ENCODE data around the gene PRMT9. TPM values are rescaled to one million over a fixed set of nuclear protein-coding genes. Genes with fewer than 3 reads are reported as not detected.

Gene PRMT9
- total RNA-seq, 1 experiment from 2014 or later, result 8.6 TPM

DNA sequence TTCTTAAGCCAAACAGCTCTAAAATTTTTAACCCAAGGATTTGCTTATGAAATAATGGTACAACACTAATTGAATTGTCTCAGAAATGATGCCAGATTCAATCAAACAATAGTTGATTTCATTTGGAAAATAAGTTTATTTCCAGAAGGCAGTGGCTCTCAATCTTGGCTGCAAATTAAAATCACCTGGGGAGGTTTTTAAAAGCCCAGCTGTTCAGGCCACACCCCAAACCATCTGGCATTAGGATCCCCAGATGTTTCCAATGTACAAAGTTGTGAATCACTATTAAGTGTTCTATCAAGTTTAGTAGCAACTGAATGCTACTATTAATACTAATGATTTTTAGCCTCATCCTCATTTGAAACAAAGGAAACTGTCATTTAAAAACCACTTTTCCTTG, 44.6 kb downstream of the PRMT9 start:
- Mint-ChIP-seq H3K9me3 (ENCODE audit: unreplicated experiment) (no peaks in the 10 kb centered on the region), H3K4me1 (ENCODE audit: low read depth, unreplicated experiment) (no peaks in the 10 kb centered on the region), H3K27me3 (ENCODE audit: insufficient read depth, unreplicated experiment) (no peaks in the 10 kb centered on the region), H3K36me3 (ENCODE audit: insufficient read depth, unreplicated experiment) (peaks cover 32% of the 10 kb centered on the region), H3K4me3 (ENCODE audit: unreplicated experiment) (no peak overlapping the region), H3K27ac (ENCODE audit: unreplicated experiment) (no peak overlapping the region)
- no TSS peak for BruUV-seq (replicated peaks)
- ChIA-PET CTCF (no interaction called here), POLR2A (interaction anchor here (1.0 kb wide), 1 partner anchor 22 kb away, joined by 3 read pairs; the partner anchor contains the start of gene TMEM184C)
- no peaks in the 10 kb centered on the region for H3K36me3 ChIP-seq (ENCODE audit: control insufficient read depth, insufficient read depth, low read length)
- H3K4me3 ChIP-seq (ENCODE audit: low read depth, low read length), result no peak overlapping the region
- intact Hi-C loops (cut with micrococcal nuclease; ENCODE audit: unreplicated experiment), result no loop called here
- H3K27me3 ChIP-seq (replicated peaks; ENCODE audit: control insufficient read depth, insufficient read depth, low read length), result no peaks in the 10 kb centered on the region
- TF ChIP-seq, protein P1, sequence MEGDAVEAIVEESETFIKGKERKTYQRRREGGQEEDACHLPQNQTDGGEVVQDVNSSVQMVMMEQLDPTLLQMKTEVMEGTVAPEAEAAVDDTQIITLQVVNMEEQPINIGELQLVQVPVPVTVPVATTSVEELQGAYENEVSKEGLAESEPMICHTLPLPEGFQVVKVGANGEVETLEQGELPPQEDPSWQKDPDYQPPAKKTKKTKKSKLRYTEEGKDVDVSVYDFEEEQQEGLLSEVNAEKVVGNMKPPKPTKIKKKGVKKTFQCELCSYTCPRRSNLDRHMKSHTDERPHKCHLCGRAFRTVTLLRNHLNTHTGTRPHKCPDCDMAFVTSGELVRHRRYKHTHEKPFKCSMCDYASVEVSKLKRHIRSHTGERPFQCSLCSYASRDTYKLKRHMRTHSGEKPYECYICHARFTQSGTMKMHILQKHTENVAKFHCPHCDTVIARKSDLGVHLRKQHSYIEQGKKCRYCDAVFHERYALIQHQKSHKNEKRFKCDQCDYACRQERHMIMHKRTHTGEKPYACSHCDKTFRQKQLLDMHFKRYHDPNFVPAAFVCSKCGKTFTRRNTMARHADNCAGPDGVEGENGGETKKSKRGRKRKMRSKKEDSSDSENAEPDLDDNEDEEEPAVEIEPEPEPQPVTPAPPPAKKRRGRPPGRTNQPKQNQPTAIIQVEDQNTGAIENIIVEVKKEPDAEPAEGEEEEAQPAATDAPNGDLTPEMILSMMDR (IDR thresholded peaks at IDR 0.05; ENCODE audit: insufficient read depth in 1 of 2, low read depth in 1 of 2, low read length in 1 of 2, severe bottlenecking in 1 of 2, unreplicated experiment in 1 of 2), result no peak
- no peaks in the 10 kb centered on the region for H3K4me1 ChIP-seq
- no peaks in the 10 kb centered on the region for H3K9me3 ChIP-seq
- DNase-seq, result no peak

DNA sequence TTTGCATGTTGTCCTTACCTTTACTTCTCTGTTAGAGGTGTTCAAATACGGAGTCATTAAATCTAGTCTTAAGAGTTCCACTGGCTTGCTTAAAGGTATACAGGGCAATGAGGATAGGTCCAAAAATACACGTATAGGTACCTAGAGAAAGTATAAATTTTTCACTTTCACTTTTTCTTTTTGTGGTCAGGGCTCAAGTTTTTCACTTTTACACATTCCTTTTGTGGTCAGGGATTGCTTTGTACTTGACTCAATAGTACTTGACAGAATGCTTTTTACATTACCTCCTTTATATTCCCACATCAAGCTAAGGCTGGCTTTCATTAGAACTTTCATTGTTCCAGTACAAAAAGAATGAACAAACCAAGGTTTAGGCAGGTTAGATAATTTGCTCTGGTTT, 45.0 kb downstream of the PRMT9 start:
- Mint-ChIP-seq H3K36me3 (ENCODE audit: insufficient read depth, unreplicated experiment) (peaks cover 32% of the 10 kb centered on the region), H3K4me1 (ENCODE audit: low read depth, unreplicated experiment) (no peaks in the 10 kb centered on the region), H3K9me3 (ENCODE audit: unreplicated experiment) (no peaks in the 10 kb centered on the region), H3K27me3 (ENCODE audit: insufficient read depth, unreplicated experiment) (no peaks in the 10 kb centered on the region), H3K4me3 (ENCODE audit: unreplicated experiment) (no peak overlapping the region), H3K27ac (ENCODE audit: unreplicated experiment) (no peak overlapping the region)
- POLR2A ChIA-PET, result no interaction called here
- Histone ChIP-seq H3K9me3 (no peaks in the 10 kb centered on the region), H3K27me3 (replicated peaks; ENCODE audit: control insufficient read depth, insufficient read depth, low read length) (no peaks in the 10 kb centered on the region), H3K36me3 (ENCODE audit: control insufficient read depth, insufficient read depth, low read length) (no peaks in the 10 kb centered on the region), H3K4me1 (no peaks in the 10 kb centered on the region), H3K4me3 (ENCODE audit: low read depth, low read length) (no peak overlapping the region)
- TF ChIP-seq, protein P1 (IDR thresholded peaks at IDR 0.05; ENCODE audit: insufficient read depth in 1 of 2, low read depth in 1 of 2, low read length in 1 of 2, severe bottlenecking in 1 of 2, unreplicated experiment in 1 of 2), result no peak
- DNase-seq, result no peak
- intact Hi-C loops (cut with micrococcal nuclease; ENCODE audit: unreplicated experiment), result no loop called here
- CTCF ChIA-PET, result no interaction called here
- BruUV-seq (replicated peaks), result no TSS peak

DNA sequence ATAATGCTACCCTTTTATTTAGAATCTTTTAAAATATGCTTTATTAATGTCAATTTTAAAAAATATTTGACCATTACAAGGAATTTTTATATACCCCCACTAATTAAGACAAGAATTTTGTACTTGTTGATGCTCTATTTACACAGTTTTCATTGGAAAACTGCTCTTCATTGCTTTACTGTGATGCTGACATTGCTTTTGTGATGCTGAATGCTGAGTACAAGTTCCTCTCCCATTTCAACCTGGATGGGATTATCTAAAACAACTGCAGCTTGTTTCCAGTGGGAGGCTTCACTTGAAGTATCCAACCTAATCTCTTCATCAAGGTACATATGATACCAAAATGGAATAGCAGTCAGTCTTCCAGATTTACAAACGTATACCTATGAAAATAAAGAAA, 45.6 kb downstream of the PRMT9 start:
- H3K9me3 Mint-ChIP-seq (ENCODE audit: unreplicated experiment), result no peaks in the 10 kb centered on the region
- intact Hi-C loops (cut with micrococcal nuclease; ENCODE audit: unreplicated experiment), result no loop called here
- DNase-seq, result no peak
- BruUV-seq (replicated peaks), result no TSS peak
- no peaks in the 10 kb centered on the region for H3K36me3 ChIP-seq (ENCODE audit: control insufficient read depth, insufficient read depth, low read length)
- H3K4me1 ChIP-seq, result no peaks in the 10 kb centered on the region
- no peak overlapping the region for H3K4me3 ChIP-seq (ENCODE audit: low read depth, low read length)
- no peaks in the 10 kb centered on the region for H3K9me3 ChIP-seq
- POLR2A ChIA-PET, result no interaction called here
- H3K4me3 Mint-ChIP-seq (ENCODE audit: unreplicated experiment), result no peak overlapping the region
- CTCF ChIA-PET, result no interaction called here
- peaks cover 33% of the 10 kb centered on the region for H3K36me3 Mint-ChIP-seq (ENCODE audit: insufficient read depth, unreplicated experiment)
- no peak overlapping the region for H3K27ac Mint-ChIP-seq (ENCODE audit: unreplicated experiment)
- TF ChIP-seq, protein P1 (IDR thresholded peaks at IDR 0.05; ENCODE audit: insufficient read depth in 1 of 2, low read depth in 1 of 2, low read length in 1 of 2, severe bottlenecking in 1 of 2, unreplicated experiment in 1 of 2), result no peak
- H3K27me3 Mint-ChIP-seq (ENCODE audit: insufficient read depth, unreplicated experiment), result no peaks in the 10 kb centered on the region
- H3K4me1 Mint-ChIP-seq (ENCODE audit: low read depth, unreplicated experiment), result no peaks in the 10 kb centered on the region
- H3K27me3 ChIP-seq (replicated peaks; ENCODE audit: control insufficient read depth, insufficient read depth, low read length), result no peaks in the 10 kb centered on the region
